Right cardiac atrium (tissue), 5 donors: ENCODE data around the gene PRAMEF12. TPM values are rescaled to one million over a fixed set of nuclear protein-coding genes. Genes with fewer than 3 reads are reported as not detected.
"Not testable (repeated sequence)": the region's sequence is repeated elsewhere in the genome, so short reads cannot be mapped to it uniquely, and the experiment has no call there.

Source experiments
- ATAC-seq, 2 donors: fragments of 200-7000 bp; cut with Tn5 transposase; one replicate each; pipeline versions ENCODE4 v1.8.0 to v1.9.1; 2020; ENCODE audit warnings: moderate library complexity in 2 of 2, mild to moderate bottlenecking in 1 of 2
- DNase-seq, 3 donors: peaks; one replicate each; pipeline ENCODE4 v3.0.0-alpha.2; 2020
- H3K27ac ChIP-seq: one replicate; pipeline ENCODE4 v1.5.1; 2013; ENCODE audit warnings: mild to moderate bottlenecking, low read length, control low read depth, moderate library complexity
- H3K27me3 ChIP-seq: one replicate; pipeline ENCODE4 v1.6.1; 2013; ENCODE audit not compliant: control insufficient read depth, insufficient read depth
- H3K4me1 ChIP-seq: one replicate; pipeline ENCODE4 v1.6.1; 2013; ENCODE audit warnings: low read length; ENCODE audit not compliant: control insufficient read depth, insufficient read depth
- H3K4me3 ChIP-seq: one replicate; pipeline ENCODE4 v1.5.1; 2013; ENCODE audit warnings: low read length, control low read depth
- H3K9me3 ChIP-seq: one replicate; pipeline ENCODE4 v1.6.1; 2013; ENCODE audit warnings: low read length; ENCODE audit not compliant: control insufficient read depth
- WGBS: extraction: QIAGEN DNeasy Blood & Tissue Kit; methylation state at CpG from one replicate; pipeline ENCODE4 v1.1.7; 2013; 5-methylcytosine and 5-hydroxymethylcytosine counted together
- intact Hi-C, 4 donors: fragments of 100-400 bp; cut with DNase I; formaldehyde crosslinking; loops; one replicate each; pipeline versions ENCODE4 v1.11.0 to v1.14.0; 2022 to 2023
- polyA plus RNA-seq: library from polyadenylated mRNA; stranded (reverse); fragments of 200-250 nt; gene quantifications from one replicate; pipeline ENCODE4 v1.2.3, GENCODE V29; 2013
- total RNA-seq, 4 donors: library from RNA; stranded (reverse); fragmentation: NEBNext Ultra II Directional; extraction: Animal tissue kit (Norgen Biotek cat#: 25700); gene quantifications; one replicate each; pipeline ENCODE4 v1.2.1, GENCODE V29; 2021
- donor health status: healthy with polysubstance abuse.
- donor health status: DM: no; HTN: yes; CAD: no.
- donor health status: DM: no; HTN: no; CAD: no.
- donor health status: DM: no; HTN: yes; CAD: no; lungs with severe emphysema.
- donor health status: DM: yes; HTN: yes; CAD: no.

Gene PRAMEF12
- total and polyA plus RNA-seq, 5 donors = not detected

DNA sequence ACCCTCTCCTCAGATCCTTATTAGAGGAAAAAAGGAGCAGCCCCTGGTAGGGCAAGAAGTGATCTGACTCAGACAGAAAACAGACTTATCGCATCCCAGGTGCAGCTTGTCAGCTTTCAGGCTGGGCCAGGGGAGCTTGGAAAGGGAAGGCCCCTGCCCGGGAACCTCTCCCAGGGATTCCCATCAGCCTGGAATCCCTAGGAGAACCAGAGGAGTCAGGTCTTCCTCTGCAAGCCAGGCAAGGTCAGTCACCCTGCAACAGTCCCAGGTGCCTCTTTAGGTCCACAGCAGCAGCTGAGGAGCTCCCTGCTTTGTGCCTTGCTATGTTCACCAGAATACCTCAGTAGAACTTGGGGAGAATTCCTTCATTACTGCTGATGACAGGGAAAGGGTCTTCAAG is 2.9 kb upstream of the PRAMEF12 start:
- H3K27ac ChIP-seq = no peak overlapping the region
- 66% methylated on average over 2 of the region's 2 CpGs for WGBS
- ATAC-seq = no peak
- no peak overlapping the region for H3K4me3 ChIP-seq
- no peaks in the 10 kb centered on the region for H3K9me3 ChIP-seq
- H3K27me3 ChIP-seq = peaks cover 3% of the 10 kb centered on the region
- DNase-seq = no peak
- intact Hi-C loops = no loop called here
- H3K4me1 ChIP-seq = no peaks in the 10 kb centered on the region

DNA sequence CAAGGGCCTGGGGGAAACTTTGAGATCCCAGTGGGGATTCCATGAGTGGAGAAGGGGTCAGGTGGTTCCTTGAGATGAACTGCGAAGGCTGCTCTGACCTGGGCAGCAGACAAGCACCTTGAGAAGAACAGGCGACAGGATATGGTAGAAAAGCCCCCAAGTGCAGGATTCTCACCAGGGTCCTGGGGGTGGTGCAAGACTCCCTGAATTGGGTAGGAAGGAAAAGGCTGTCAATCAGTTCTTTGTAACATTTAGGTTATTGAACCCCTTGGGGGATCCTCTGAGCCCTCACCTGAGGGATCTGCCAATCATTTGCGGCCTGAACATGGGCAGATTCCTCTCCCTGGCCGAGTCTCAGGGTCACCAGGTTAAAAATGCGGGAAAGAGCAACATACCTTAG is 2.4 kb upstream of the PRAMEF12 start:
- Histone ChIP-seq H3K4me3 (no peak overlapping the region), H3K27ac (no peak overlapping the region), H3K27me3 (peaks cover 4% of the 10 kb centered on the region), H3K4me1 (no peaks in the 10 kb centered on the region), H3K9me3 (no peaks in the 10 kb centered on the region)
- 65% methylated on average over 5 of the region's 5 CpGs for WGBS
- no peak for DNase-seq
- ATAC-seq = no peak
- intact Hi-C loops = no loop called here

DNA sequence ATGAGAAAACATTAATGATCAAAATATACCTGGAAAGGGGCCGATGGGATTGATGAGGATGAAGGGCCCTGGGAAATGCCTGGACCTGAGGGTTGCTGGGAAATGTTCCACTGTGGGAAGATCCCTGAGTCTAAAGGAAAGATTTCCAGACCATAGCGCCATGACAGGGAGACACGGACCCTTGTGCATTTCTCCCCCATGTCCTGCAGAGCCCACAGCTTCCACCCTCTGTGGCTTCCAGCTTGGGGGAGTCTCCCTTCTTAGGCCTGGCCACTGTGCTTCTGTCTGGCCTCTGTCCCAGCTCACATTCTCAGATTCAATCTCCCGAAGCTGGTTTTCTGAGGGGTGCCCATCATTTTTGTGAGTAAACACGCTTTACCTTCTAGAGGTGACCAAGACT is 1.0 kb upstream of the PRAMEF12 start:
- ATAC-seq = no peak
- Histone ChIP-seq H3K27ac (no peak overlapping the region), H3K4me1 (no peaks in the 10 kb centered on the region), H3K27me3 (peaks cover 5% of the 10 kb centered on the region), H3K9me3 (no peaks in the 10 kb centered on the region), H3K4me3 (no peak overlapping the region)
- intact Hi-C loops = no loop called here
- 86% methylated on average over 5 of the region's 5 CpGs for WGBS
- DNase-seq = no peak

DNA sequence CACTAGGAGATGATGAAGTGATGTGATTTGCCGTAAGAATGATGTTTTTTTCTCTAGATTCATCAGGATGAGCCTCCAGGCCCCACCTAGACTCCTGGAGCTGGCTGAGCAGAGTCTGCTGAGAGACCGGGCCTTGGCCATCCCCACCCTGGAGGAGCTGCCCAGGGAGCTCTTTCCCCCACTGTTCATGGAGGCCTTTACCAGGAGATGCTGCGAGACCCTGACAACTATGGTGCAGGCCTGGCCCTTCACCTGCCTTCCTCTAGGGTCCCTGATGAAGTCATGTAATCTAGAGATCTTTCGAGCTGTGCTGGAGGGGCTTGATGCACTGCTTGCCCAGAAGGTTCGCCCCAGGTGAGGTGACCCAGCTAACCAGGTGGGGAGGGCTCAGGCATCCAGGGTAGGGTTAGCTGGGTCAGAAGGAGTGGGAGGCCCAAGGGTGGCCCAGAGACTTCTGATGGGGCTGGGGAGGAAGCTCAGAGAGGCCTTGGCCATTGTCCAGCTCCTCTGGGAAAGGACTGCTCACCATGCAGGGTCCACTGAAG is 1.3 kb downstream of the PRAMEF12 start:
- intact Hi-C loops = no loop called here
- no peak overlapping the region for H3K4me3 ChIP-seq
- H3K9me3 ChIP-seq = no peaks in the 10 kb centered on the region
- peaks cover 2% of the 10 kb centered on the region for H3K27me3 ChIP-seq
- 81% methylated on average over 5 of the region's 5 CpGs for WGBS
- H3K4me1 ChIP-seq = no peaks in the 10 kb centered on the region
- ATAC-seq = no peak
- no peak for DNase-seq
- H3K27ac ChIP-seq = no peak overlapping the region

DNA sequence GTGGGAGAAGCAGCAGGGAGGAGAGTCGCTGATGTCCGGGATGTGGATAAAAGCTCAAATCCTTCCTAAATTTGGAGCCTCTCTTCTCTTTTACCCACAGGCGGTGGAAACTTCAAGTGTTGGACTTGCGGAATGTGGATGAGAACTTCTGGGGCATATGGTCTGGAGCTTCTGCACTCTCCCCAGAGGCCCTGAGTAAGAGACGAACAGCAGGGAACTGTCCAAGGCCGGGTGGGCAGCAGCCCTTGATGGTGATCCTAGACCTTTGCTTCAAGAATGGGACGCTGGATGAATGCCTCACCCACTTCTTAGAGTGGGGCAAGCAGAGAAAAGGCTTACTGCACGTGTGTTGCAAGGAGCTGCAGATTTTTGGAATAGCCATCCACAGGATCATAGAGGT is 1.9 kb downstream of the PRAMEF12 start:
- Histone ChIP-seq H3K27me3 (peaks cover 2% of the 10 kb centered on the region), H3K4me3 (no peak overlapping the region), H3K9me3 (no peaks in the 10 kb centered on the region), H3K27ac (no peak overlapping the region), H3K4me1 (no peaks in the 10 kb centered on the region)
- intact Hi-C loops = no loop called here
- DNase-seq (no peak), ATAC-seq (no peak)
- 76% methylated on average over 8 of the region's 8 CpGs for WGBS

DNA sequence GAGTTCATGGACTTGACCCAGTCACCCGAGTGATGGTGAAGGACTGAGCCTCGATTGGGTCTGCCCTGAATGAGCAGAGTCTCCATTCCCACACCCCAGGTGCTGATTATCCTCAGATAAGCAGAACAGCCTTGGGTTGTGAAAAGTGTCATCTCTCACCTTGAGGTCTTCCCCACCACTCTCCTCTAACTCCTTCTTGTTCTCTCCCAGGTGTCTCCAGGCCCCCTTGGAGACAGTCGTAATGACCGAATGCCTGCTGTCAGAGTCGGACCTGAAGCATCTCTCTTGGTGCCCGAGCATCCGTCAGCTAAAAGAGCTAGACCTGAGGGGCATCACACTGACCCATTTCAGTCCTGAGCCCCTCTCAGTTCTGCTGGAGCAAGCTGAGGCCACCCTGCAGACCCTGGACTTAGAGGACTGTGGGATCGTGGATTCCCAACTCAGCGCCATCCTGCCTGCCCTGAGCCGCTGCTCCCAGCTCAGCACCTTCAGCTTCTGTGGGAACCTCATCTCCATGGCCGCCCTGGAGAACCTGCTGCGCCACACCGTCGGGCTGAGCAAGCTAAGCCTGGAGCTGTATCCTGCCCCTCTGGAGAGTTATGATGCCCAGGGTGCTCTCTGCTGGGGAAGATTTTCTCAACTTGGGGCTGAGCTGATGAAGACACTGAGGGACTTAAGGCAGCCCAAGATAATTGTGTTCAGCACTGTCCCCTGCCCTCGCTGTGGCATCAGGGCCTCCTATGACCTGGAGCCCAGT is 3.4 kb downstream of the PRAMEF12 start:
- H3K27me3 ChIP-seq = peaks cover 2% of the 10 kb centered on the region
- no peaks in the 10 kb centered on the region for H3K4me1 ChIP-seq
- 88% methylated on average over 15 of the region's 15 CpGs for WGBS
- no peak overlapping the region for H3K27ac ChIP-seq
- no peak for ATAC-seq
- H3K9me3 ChIP-seq = no peaks in the 10 kb centered on the region
- no peak for DNase-seq
- no peak overlapping the region for H3K4me3 ChIP-seq
- intact Hi-C loops = no loop called here

DNA sequence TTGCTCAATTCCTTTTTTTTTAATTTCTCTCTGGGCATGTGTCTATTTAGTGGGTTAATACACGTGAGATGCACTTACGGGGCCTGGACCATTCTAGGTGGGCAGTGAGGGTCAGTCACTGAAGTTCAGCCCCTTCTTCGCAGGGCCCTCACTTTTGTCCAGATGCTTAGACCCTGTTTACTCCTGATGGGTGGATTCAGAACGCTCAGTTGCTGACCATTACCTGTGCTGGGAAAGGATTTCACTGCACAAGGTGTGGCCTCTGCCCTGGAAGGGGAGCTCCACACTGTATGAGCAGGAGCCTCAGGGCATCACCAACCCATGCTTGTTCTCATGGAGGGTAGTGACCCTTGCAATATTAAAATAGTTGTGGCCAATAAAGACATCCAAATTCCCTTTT is 4.5 kb downstream of the PRAMEF12 start:
- Histone ChIP-seq H3K4me3 (no peak overlapping the region), H3K4me1 (no peaks in the 10 kb centered on the region), H3K27me3 (peaks cover 2% of the 10 kb centered on the region), H3K27ac (no peak overlapping the region), H3K9me3 (no peaks in the 10 kb centered on the region)
- ATAC-seq = no peak
- intact Hi-C loops = no loop called here
- WGBS = 80% methylated on average over 4 of the region's 4 CpGs
- no peak for DNase-seq

DNA sequence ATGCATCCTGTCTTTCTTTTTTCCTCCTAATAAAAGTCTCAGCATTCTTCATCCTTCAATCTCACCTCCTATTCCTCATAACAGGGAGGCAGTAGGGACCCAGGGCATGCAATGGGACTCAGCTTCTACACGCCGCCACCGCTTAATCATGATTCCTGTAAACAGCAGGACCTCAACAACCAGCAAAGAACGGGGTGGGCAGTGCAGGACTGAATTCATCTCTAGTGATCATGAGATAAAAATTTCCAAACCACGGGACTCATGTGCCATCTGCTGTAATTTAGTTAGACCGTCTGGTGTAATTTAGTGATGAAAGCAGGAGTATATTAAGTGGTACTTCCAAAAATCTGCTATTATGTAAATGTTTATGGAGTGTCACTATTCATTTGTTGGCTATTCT is 5.4 kb downstream of the PRAMEF12 start:
- H3K27me3 ChIP-seq = peaks cover 2% of the 10 kb centered on the region
- no peak overlapping the region for H3K4me3 ChIP-seq
- DNase-seq = no peak
- H3K9me3 ChIP-seq = no peaks in the 10 kb centered on the region
- no peaks in the 10 kb centered on the region for H3K4me1 ChIP-seq
- 77% methylated on average over 6 of the region's 6 CpGs for WGBS
- no peak for ATAC-seq
- H3K27ac ChIP-seq = no peak overlapping the region
- intact Hi-C loops = no loop called here

DNA sequence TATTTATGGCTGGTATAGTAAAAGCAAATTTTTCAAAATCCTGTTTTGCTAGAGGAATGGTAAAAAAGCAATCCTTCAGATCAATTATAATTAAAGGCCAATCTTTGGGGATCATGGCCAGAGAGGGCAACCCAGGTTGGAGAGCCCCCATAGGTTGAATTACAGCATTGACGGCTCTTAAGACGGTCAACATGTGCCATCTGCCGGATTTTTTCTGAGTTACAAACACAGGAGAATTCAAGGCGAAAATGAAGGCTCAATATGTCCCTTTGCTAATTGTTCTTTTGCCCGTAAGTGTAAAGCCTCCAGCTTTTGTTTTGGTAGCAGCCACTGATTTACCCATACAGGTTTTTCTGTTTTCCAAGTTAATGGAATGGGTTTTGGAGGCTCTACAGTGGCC is 8.0 kb downstream of the PRAMEF12 start:
- 86% methylated on average over 4 of the region's 5 CpGs for WGBS
- H3K27me3 ChIP-seq, H3K27ac ChIP-seq, intact Hi-C loops, H3K4me1 ChIP-seq, ATAC-seq, H3K9me3 ChIP-seq, H3K4me3 ChIP-seq, DNase-seq: not testable (repeated sequence)

DNA sequence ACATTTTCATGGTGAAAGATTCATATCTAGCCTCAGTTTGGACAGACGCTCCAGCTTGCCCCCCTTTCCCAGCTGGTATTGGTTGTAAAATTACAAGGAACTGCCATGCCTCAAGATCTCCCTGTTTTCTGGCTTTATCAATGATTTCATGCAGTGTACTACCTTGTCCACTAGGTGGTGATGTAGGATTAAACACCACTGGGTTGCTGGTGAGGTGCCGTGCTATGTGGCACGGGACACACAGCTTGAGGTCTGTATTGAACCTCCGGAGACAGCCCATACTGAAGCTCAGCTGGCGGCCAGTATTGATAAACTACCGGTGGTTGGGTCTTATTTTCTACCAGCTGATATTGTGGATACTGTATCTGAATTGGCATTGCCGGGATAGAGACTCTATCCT is 10.2 kb downstream of the PRAMEF12 start:
- intact Hi-C loops, ATAC-seq, H3K4me3 ChIP-seq, H3K9me3 ChIP-seq, DNase-seq, H3K27me3 ChIP-seq, H3K27ac ChIP-seq, H3K4me1 ChIP-seq: not testable (repeated sequence)
- 39% methylated on average over 6 of the region's 7 CpGs for WGBS

DNA sequence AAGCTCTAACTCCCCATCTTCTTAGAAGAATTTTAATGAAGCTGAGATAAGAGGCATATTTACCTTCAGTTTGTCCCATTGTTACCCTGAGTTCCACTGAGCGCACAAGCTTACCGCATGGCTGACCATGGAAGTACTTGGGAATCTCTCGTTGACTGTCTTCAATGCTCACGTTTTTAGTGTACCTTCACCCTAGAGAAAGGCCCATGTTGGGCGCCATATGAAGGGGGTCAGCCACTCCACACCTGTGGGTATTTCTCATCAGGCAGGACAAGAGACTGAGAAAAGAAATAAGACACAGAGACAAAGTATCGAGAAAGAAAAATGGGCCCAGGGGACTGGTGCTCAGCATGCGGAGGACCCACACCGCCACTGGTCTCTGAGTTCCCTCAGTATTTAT is 11.2 kb downstream of the PRAMEF12 start:
- DNase-seq, ATAC-seq, H3K4me3 ChIP-seq, H3K27me3 ChIP-seq, H3K4me1 ChIP-seq, intact Hi-C loops, H3K9me3 ChIP-seq, H3K27ac ChIP-seq: not testable (repeated sequence)
- WGBS = 90% methylated on average over 7 of the region's 8 CpGs

DNA sequence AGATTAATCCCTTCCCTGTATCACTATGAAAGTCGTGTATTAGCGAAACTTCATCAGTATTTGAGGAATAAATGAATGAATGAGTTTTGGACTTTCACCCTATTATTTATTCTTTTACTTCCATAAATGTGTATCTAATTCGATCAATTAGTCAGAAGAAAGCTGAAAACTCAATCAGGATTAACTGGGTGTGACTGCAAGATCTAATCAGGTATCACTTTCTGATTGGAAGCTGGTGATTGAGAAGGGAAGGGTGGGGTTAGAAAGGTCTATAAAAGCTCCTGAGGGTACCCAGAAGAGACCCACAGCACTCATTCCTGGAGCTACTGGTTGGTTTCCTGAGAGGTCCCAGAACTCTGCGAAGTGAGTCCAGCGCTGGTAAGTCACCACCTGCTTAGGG is 17.6 kb downstream of the PRAMEF12 start, which contains the start of gene PRAMEF1:
Gene PRAMEF1 (plus strand): TSS at position 301 of the 400 bp plus-strand sequence. CDS start 1,831 bp downstream, outside the sequence.
- H3K9me3 ChIP-seq, DNase-seq, intact Hi-C loops, H3K27ac ChIP-seq, H3K4me1 ChIP-seq, H3K4me3 ChIP-seq, ATAC-seq, H3K27me3 ChIP-seq: not testable (repeated sequence)
- WGBS = 71% methylated on average over 5 of the region's 5 CpGs
